HG03439 (cell line): Measurements from ENCODE around the gene DNAH12.
"Not testable (repeated sequence)": the region's sequence is repeated elsewhere in the genome, so short reads cannot be mapped to it uniquely, and the experiment has no call there.

Source experiments
- ATAC-seq: cut with Tn5 transposase; IDR thresholded peaks from one replicate; pipeline ENCODE4 v1.9.1; 2021; ENCODE audit warnings: mild to moderate bottlenecking, moderate library complexity; ENCODE audit not compliant: unreplicated experiment

The DNAH12 gene

GRCh38 chr3:57423335-57423734 is 120.8 kb downstream of the DNAH12 start:
- no peak for ATAC-seq

GRCh38 chr3:57421336-57421735 is 122.8 kb downstream of the DNAH12 start:
- ATAC-seq, result no peak

GRCh38 chr3:57420001-57420400 is 124.1 kb downstream of the DNAH12 start:
- no peak for ATAC-seq

GRCh38 chr3:57411715-57412114 is 132.4 kb downstream of the DNAH12 start:
- no peak for ATAC-seq

GRCh38 chr3:57409471-57409870 is 134.7 kb downstream of the DNAH12 start:
- ATAC-seq, result no peak

- ATAC-seq, result no peak
These were observed 141.5 kb downstream of the DNAH12 start for GRCh38 chr3:57402675-57403074.

GRCh38 chr3:57397175-57398026 is 146.7 kb downstream of the DNAH12 start:
- peak; percentile 96 for ATAC-seq

- no peak for ATAC-seq
These were observed 150.2 kb downstream of the DNAH12 start for GRCh38 chr3:57393977-57394376.

- no peak for ATAC-seq
These were observed 152.4 kb downstream of the DNAH12 start for GRCh38 chr3:57391767-57392166.

- ATAC-seq, result no peak
These were observed 154.9 kb downstream of the DNAH12 start for GRCh38 chr3:57389271-57389670.

- ATAC-seq, result no peak
These were observed 157.8 kb downstream of the DNAH12 start for GRCh38 chr3:57386307-57386706.

GRCh38 chr3:57385498-57385897 is 158.6 kb downstream of the DNAH12 start:
- no peak for ATAC-seq

- no peak for ATAC-seq
These were observed 160.3 kb downstream of the DNAH12 start for GRCh38 chr3:57383838-57384237.

- ATAC-seq, result no peak
These were observed 160.7 kb downstream of the DNAH12 start for GRCh38 chr3:57383406-57383805.

GRCh38 chr3:57382933-57383332 is 161.2 kb downstream of the DNAH12 start:
- no peak for ATAC-seq

GRCh38 chr3:57370341-57370740 is 173.8 kb downstream of the DNAH12 start:
- ATAC-seq, result no peak

- not testable (repeated sequence) for ATAC-seq
These were observed 179.1 kb downstream of the DNAH12 start for GRCh38 chr3:57365089-57365488.

GRCh38 chr3:57356275-57356674 is 187.9 kb downstream of the DNAH12 start:
- ATAC-seq, result not testable (repeated sequence)

GRCh38 chr3:57354768-57355167 is 189.4 kb downstream of the DNAH12 start:
- ATAC-seq, result no peak

GRCh38 chr3:57350271-57350670 is 193.9 kb downstream of the DNAH12 start:
- ATAC-seq, result no peak

GRCh38 chr3:57339071-57339642 is 205.0 kb downstream of the DNAH12 start:
- ATAC-seq, result not testable (repeated sequence)

- not testable (repeated sequence) for ATAC-seq
These were observed 205.7 kb downstream of the DNAH12 start for GRCh38 chr3:57338272-57339070.
